H1 (cell line): ENCODE data around the gene SF3A2. TPM values are rescaled to one million over a fixed set of nuclear protein-coding genes. Genes with fewer than 3 reads are reported as not detected.

Experiments
- BACH1 ChIP-seq: IDR thresholded peaks from 2 replicates; pipeline ENCODE4 v1.6.1; 2012; ENCODE audit warnings: low read length, improper control_type of control experiment
- CREB1 ChIP-seq: IDR thresholded peaks from 2 replicates; pipeline ENCODE4 v1.6.1; 2012; ENCODE audit warnings: inconsistent platforms
- GABPA ChIP-seq: IDR thresholded peaks from 2 replicates; pipeline ENCODE4 v1.6.1; 2011; ENCODE audit warnings: mild to moderate bottlenecking, low read length, moderate library complexity, borderline replicate concordance; ENCODE audit not compliant: insufficient read depth
- HDAC6 ChIP-seq: IDR thresholded peaks from one replicate; pipeline ENCODE4 v1.7.1; 2012; ENCODE audit warnings: low read depth, mild to moderate bottlenecking, inconsistent platforms, low read length, moderate library complexity
- KDM4A ChIP-seq: IDR thresholded peaks from one replicate; pipeline ENCODE4 v1.7.1; 2012; ENCODE audit warnings: low read depth, mild to moderate bottlenecking, moderate library complexity, low read length, inconsistent platforms; ENCODE audit not compliant: severe bottlenecking
- KDM5A ChIP-seq: fragments of 200-600 bp; IDR thresholded peaks from 2 replicates; pipeline ENCODE4 v1.7.1; 2012; ENCODE audit warnings: mild to moderate bottlenecking, low read length, inconsistent platforms, mixed read lengths
- POU5F1 ChIP-seq: IDR thresholded peaks from 2 replicates; pipeline ENCODE4 v1.6.1; 2011; ENCODE audit warnings: low read depth, mild to moderate bottlenecking, low read length, moderate library complexity
- RFX5 ChIP-seq: IDR thresholded peaks from 2 replicates; pipeline ENCODE4 v1.6.1; 2011; ENCODE audit warnings: low read depth, low read length, improper control_type of control experiment, borderline replicate concordance
- SAP30 ChIP-seq: fragments of 300-600 bp; sonication (generic); IDR thresholded peaks from 2 replicates; pipeline ENCODE4 v1.7.1; 2012; ENCODE audit warnings: low read length, moderate library complexity, mild to moderate bottlenecking, inconsistent platforms; ENCODE audit not compliant: insufficient read depth, insufficient replicate concordance
- TEAD4 ChIP-seq: IDR thresholded peaks from 2 replicates; pipeline ENCODE4 v1.6.1; 2012; ENCODE audit warnings: low read depth, low read length, inconsistent platforms, mixed read lengths
- polyA plus RNA-seq, 7 experiments: library from polyadenylated mRNA; depleted of rRNA in 3 of 7; stranded (reverse) in 5 of 7; unstranded in 2 of 7; fragments of >200 nt in 5 of 7; fragments of 200-250 nt in 2 of 7; gene quantifications; 1 replicate in 5 of 7; 2 replicates in 1 of 7; 4 replicates in 1 of 7; pipeline versions ENCODE4 v1.2.1 to v1.2.3, GENCODE V29; 2011 to 2013; ENCODE audit warnings: missing spikeins in 2 of 7, mixed read lengths in 2 of 7
- total RNA-seq: library from RNA; stranded (reverse); fragmentation: NEBNext Ultra II Directional; extraction: Animal tissue kit (Norgen Biotek cat#: 25700); gene quantifications from 2 replicates; pipeline ENCODE4 v1.2.1, GENCODE V29; 2021
- TF ChIP-seq, protein P1 (sequence below): IDR thresholded peaks from 2 replicates; pipeline ENCODE4 v1.6.1; 2011; ENCODE audit warnings: low read depth, mild to moderate bottlenecking, low read length; ENCODE audit not compliant: insufficient read depth

Gene SF3A2
- total and polyA plus RNA-seq, 2 of the 8 experiments (the other 6 are each of a cell fraction or from before 2014, with no cell fraction given): 15.3 to 146 TPM

DNA sequence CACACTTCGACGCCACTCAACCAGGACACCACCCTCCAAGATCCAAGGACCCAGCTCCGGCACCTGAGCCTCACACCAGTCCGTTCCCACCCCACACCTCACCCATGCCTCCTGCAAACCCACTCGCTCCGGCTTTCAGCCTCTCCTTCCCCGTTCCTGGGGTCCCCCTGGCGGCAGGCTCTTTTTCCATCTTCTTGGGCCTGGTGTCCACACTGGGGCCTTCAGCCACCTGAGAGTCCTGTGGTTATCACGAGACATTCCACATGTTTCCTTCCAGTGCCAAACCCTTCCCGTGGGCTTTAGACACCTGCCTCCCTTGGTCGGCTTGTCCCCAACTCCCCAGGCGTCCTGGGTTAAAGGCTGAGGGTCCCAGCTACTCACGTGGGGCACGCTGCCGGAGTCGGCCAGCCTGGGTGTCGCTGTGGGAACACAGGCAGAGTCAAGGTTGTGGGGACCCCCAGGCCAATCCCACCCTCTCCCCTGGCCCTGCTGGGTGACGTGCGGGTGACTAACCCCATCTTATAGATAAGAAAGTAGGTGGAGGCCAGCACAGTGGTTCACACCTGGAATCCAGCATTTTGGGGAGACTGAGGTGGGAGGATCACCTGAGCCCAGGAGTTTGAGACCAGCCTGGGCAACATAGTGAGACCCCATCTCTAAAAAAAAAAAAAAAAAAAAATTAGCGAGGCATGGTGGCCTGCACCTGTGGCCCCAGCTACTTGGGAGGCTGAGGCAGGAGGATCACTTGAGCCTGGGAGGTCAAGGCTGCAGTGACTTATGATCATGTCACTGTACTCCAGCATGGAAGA, 17.6 kb downstream of the SF3A2 start (continued):
- TF ChIP-seq TEAD4 (no peak), KDM4A (no peak), BACH1 (peak; percentile 71), GABPA (peak; percentile 67), RFX5 (no peak), CREB1 (no peak), SAP30 (no peak), HDAC6 (no peak), KDM5A (no peak), POU5F1 (no peak)
- TF ChIP-seq, protein P1, sequence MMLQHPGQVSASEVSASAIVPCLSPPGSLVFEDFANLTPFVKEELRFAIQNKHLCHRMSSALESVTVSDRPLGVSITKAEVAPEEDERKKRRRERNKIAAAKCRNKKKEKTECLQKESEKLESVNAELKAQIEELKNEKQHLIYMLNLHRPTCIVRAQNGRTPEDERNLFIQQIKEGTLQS: no peak
